ENCODE results near the gene LDB1. TPM values are rescaled to one million over a fixed set of nuclear protein-coding genes. Genes with fewer than 3 reads are reported as not detected.
A peak's percentile ranks its signal among the peaks of the same experiment; 100 is the strongest.

LDB1 gene
- total RNA-seq, 2 experiments from 2014 or later: 50.8 to 60.9 TPM

GRCh38 chr10:102115775-102116174 lies 4.4 kb downstream of the LDB1 start:
- intact Hi-C loops (cut with micrococcal nuclease; ENCODE audit: unreplicated experiment): loop anchor here (2.0 to 10.0 kb wide), 2 partner anchors 51 to 599 kb away; partner anchors contain the start of genes ARL3, HPS6 and SFXN2
- no peaks in the 10 kb centered on the region for H3K9me3 ChIP-seq (ENCODE audit: low read length)
- H4K20me1 ChIP-seq (ENCODE audit: insufficient read depth, low read length): peaks cover 20% of the 10 kb centered on the region
- ChIA-PET CTCF (ENCODE audit: unreplicated experiment) (no interaction called here), POLR2A (interaction anchor here (0.5 to 0.7 kb wide), 4 partner anchors 17 to 303 kb away, joined by 3 to 6 read pairs (median 4); no protein-coding TSS in a partner anchor)
- H3K79me2 ChIP-seq (ENCODE audit: insufficient read depth, low read depth, low read length): peaks cover 78% of the 10 kb centered on the region
- H3K27ac ChIP-seq (ENCODE audit: low read depth, low read length, poor library complexity, severe bottlenecking): peak overlapping the region; percentile 80
- peaks cover 62% of the 10 kb centered on the region for H3K4me1 ChIP-seq (ENCODE audit: insufficient read depth, low read length, poor library complexity, severe bottlenecking)
- H2AFZ ChIP-seq (ENCODE audit: low read length): no peak overlapping the region
- no TSS peak for BruUV-seq (replicated peaks)
- TF ChIP-seq EZH2phosphoT487 (IDR thresholded peaks at IDR 0.05; ENCODE audit: borderline replicate concordance, low read depth, low read length): no peak
- no peak for TF ChIP-seq CTCF (conservative IDR thresholded peaks at IDR 0.05; ENCODE audit: low read length)
- peak; percentile 37 for DNase-seq (ENCODE audit: low spot score)
- H3K4me3 ChIP-seq (ENCODE audit: low read depth, low read length, poor library complexity, severe bottlenecking): peak overlapping the region; percentile 87
- peaks cover 13% of the 10 kb centered on the region; the same call in 1 of the 2 replicates for H3K36me3 ChIP-seq (ENCODE audit: insufficient read depth, low read length)
- H3K4me2 ChIP-seq (ENCODE audit: low read length): peak overlapping the region; percentile 79
- H3K9me2 ChIP-seq (ENCODE audit: insufficient read depth, low read length): no peaks in the 10 kb centered on the region

GRCh38 chr10:102114861-102115618 lies 5.1 kb downstream of the LDB1 start:
- Histone ChIP-seq H3K9me2 (ENCODE audit: insufficient read depth, low read length) (no peaks in the 10 kb centered on the region), H3K27ac (ENCODE audit: low read depth, low read length, poor library complexity, severe bottlenecking) (peak overlapping the region; percentile 80), H2AFZ (ENCODE audit: low read length) (no peak overlapping the region), H3K4me3 (ENCODE audit: low read depth, low read length, poor library complexity, severe bottlenecking) (peak overlapping the region; percentile 87), H4K20me1 (ENCODE audit: insufficient read depth, low read length) (peaks cover 20% of the 10 kb centered on the region), H3K4me2 (ENCODE audit: low read length) (peak overlapping the region; percentile 79), H3K4me1 (ENCODE audit: insufficient read depth, low read length, poor library complexity, severe bottlenecking) (peaks cover 62% of the 10 kb centered on the region), H3K9me3 (ENCODE audit: low read length) (no peaks in the 10 kb centered on the region), H3K36me3 (ENCODE audit: insufficient read depth, low read length) (peaks cover 20% of the 10 kb centered on the region), H3K79me2 (ENCODE audit: insufficient read depth, low read depth, low read length) (peaks cover 78% of the 10 kb centered on the region)
- intact Hi-C loops (cut with micrococcal nuclease; ENCODE audit: unreplicated experiment): loop anchor here (2.0 to 10.0 kb wide), 2 partner anchors 50 to 600 kb away; partner anchors contain the start of genes ARL3, HPS6 and SFXN2
- TF ChIP-seq CTCF (conservative IDR thresholded peaks at IDR 0.05; ENCODE audit: low read length): no peak
- TF ChIP-seq EZH2phosphoT487 (IDR thresholded peaks at IDR 0.05; ENCODE audit: borderline replicate concordance, low read depth, low read length): no peak
- peak; percentile 87 for DNase-seq (ENCODE audit: low spot score)
- POLR2A ChIA-PET: interaction anchor here (0.5 to 0.8 kb wide), 7 partner anchors 10 to 189 kb away, joined by 3 to 6 read pairs (median 3); no protein-coding TSS in a partner anchor
- BruUV-seq (replicated peaks): no TSS peak
- CTCF ChIA-PET (ENCODE audit: unreplicated experiment): no interaction called here

Data from OCI-LY7 (cell line).